BJ (cell line): ENCODE results near the gene CDK8. TPM values are rescaled to one million over a fixed set of nuclear protein-coding genes. Genes with fewer than 3 reads are reported as not detected.
A peak's percentile ranks its signal among the peaks of the same experiment; 100 is the strongest.

ENCODE experiments used
- CTCF ChIA-PET: fragments of 350-600 bp; formaldehyde crosslinking; extraction: SDS; loops from one replicate; lab custom pipeline; 2021; ENCODE audit warnings: antibody characterized with exemption, inconsistent platforms; lab: Yijun Ruan, JAX
- POLR2A ChIA-PET: fragments of 300-600 bp; sonication (Branson Sonifier 250); formaldehyde crosslinking; extraction: SDS; loops from one replicate; lab custom pipeline; 2021; ENCODE audit warnings: antibody characterized with exemption; lab: Charles Lee
- DNase-seq: peaks from one replicate; pipeline ENCODE4 v3.0.0-alpha.2; 2011; ENCODE audit warnings: low read depth
- H3K27me3 ChIP-seq: 2 replicates; pipeline ENCODE4 v1.6.0; 2011; ENCODE audit warnings: low read length; ENCODE audit not compliant: control insufficient read depth, insufficient read depth
- H3K36me3 ChIP-seq: 2 replicates; pipeline ENCODE4 v1.5.1; 2011; ENCODE audit warnings: low read length; ENCODE audit not compliant: control insufficient read depth, insufficient read depth
- H3K4me3 ChIP-seq: 2 replicates; pipeline ENCODE4 v1.5.1; 2011; ENCODE audit warnings: low read depth, mild to moderate bottlenecking, control low read depth, low read length
- polyA minus RNA-seq: library from RNA; depleted of rRNA, polyadenylated mRNA; stranded (reverse); fragments of >200 nt; gene quantifications from 2 replicates; pipeline ENCODE4 v1.2.3, GENCODE V29; 2011; rRNA and poly(A)+ RNA removed
- polyA plus RNA-seq: library from polyadenylated mRNA; depleted of rRNA; stranded (reverse); fragments of >200 nt; gene quantifications from 2 replicates; pipeline ENCODE4 v1.2.3, GENCODE V29; 2011; rRNA removed
- TF ChIP-seq, protein P1 (sequence below): IDR thresholded peaks from 2 replicates; pipeline ENCODE4 v1.5.1; 2011; ENCODE audit warnings: low read depth, mild to moderate bottlenecking, control low read depth, inconsistent platforms, low read length, moderate library complexity; ENCODE audit not compliant: insufficient read depth

The CDK8 gene
- polyA plus RNA-seq: 13.7 and 15.4 TPM in 2 replicates
- polyA minus RNA-seq: 20.1 and 29.4 TPM in 2 replicates

- H3K4me3 ChIP-seq: peak within 1 kb of the TSS; percentile 78
- no peaks in the 10 kb centered on the region for H3K36me3 ChIP-seq
- ChIA-PET CTCF (no interaction called here), POLR2A (no interaction called here)
- TF ChIP-seq, protein P1, sequence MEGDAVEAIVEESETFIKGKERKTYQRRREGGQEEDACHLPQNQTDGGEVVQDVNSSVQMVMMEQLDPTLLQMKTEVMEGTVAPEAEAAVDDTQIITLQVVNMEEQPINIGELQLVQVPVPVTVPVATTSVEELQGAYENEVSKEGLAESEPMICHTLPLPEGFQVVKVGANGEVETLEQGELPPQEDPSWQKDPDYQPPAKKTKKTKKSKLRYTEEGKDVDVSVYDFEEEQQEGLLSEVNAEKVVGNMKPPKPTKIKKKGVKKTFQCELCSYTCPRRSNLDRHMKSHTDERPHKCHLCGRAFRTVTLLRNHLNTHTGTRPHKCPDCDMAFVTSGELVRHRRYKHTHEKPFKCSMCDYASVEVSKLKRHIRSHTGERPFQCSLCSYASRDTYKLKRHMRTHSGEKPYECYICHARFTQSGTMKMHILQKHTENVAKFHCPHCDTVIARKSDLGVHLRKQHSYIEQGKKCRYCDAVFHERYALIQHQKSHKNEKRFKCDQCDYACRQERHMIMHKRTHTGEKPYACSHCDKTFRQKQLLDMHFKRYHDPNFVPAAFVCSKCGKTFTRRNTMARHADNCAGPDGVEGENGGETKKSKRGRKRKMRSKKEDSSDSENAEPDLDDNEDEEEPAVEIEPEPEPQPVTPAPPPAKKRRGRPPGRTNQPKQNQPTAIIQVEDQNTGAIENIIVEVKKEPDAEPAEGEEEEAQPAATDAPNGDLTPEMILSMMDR: no peak
- peak; percentile 27 for DNase-seq
- H3K27me3 ChIP-seq: peaks cover 2% of the 10 kb centered on the region; the same call in 1 of the 2 replicates
These were observed at the start of gene CDK8 for GRCh38 chr13:26253787-26254582. CDK8 (plus strand) TSS chr13:26254129; CDS start chr13:26254642, 513 bp downstream.

DNA sequence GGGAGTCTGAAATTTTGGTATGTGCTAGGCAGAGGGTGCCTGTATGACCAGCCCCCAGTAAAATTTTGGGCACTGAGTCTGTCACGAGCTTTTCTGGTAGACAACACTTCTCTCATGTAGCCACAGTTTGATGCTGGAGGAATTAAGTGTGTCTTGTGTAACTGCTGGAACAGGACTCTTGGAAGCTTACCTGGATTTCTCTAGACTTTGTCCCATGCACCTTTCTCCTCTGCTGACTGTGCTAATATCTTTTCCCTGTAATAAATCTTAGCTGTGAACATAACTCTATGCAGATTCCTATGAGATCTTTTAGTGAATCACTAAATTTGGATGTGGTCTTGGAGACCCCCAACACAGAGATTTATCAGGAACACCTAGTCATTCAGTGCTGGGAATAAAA lies 45.6 kb upstream of the CDK8 start:
- no peaks in the 10 kb centered on the region for H3K27me3 ChIP-seq
- CTCF ChIA-PET: no interaction called here
- no peak for DNase-seq
- H3K4me3 ChIP-seq: no peak overlapping the region
- peaks cover 2% of the 10 kb centered on the region for H3K36me3 ChIP-seq
- POLR2A ChIA-PET: no interaction called here
- TF ChIP-seq, protein P1: no peak

DNA sequence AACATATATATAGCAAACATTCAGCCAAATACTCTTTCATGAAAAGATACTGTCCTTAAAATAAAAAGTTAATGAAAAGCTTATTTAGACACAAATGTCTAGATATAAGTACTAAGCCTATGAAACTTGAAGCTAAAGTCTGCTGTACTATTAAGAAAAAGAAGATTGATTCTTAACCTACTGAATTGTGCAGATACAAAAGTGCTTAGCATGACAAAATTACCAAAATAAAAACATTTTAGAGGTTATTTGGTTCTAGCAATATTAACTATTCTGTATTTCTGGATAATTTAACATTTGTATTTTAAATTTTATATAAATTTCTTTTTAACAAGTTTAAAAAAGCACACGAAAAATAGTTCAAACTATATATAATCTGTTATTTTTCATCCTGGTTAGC lies 40.6 kb upstream of the CDK8 start:
- H3K36me3 ChIP-seq: peaks cover 13% of the 10 kb centered on the region
- CTCF ChIA-PET: interaction anchor here (0.7 kb wide), 1 partner anchor 236 kb away, joined by 3 read pairs; no protein-coding TSS in a partner anchor
- H3K27me3 ChIP-seq: no peaks in the 10 kb centered on the region
- no peak for DNase-seq
- TF ChIP-seq, protein P1: no peak
- POLR2A ChIA-PET: no interaction called here
- H3K4me3 ChIP-seq: no peak overlapping the region

DNA sequence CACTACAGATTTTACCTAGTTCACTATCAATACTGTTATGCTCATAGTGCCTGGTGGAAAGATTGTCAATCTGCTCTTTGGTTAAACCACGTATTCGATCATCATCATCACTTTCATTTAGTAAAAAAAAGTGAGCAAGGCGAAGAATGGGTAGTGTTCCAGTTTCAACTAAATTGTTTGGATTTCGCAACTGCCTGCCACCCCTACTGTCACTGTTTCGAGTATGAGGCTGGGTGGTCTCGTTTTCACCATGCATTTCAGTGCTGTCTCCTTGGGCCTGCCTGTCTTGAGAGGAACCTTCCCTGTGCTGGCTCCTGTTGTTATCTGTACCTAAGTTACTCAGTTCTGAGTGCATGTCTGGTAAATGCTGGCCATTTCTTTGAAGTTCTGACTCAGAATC lies 39.9 kb upstream of the CDK8 start:
- DNase-seq: no peak
- ChIA-PET CTCF (no interaction called here), POLR2A (no interaction called here)
- TF ChIP-seq, protein P1: no peak
- Histone ChIP-seq H3K27me3 (no peaks in the 10 kb centered on the region), H3K4me3 (no peak overlapping the region), H3K36me3 (peaks cover 14% of the 10 kb centered on the region)

DNA sequence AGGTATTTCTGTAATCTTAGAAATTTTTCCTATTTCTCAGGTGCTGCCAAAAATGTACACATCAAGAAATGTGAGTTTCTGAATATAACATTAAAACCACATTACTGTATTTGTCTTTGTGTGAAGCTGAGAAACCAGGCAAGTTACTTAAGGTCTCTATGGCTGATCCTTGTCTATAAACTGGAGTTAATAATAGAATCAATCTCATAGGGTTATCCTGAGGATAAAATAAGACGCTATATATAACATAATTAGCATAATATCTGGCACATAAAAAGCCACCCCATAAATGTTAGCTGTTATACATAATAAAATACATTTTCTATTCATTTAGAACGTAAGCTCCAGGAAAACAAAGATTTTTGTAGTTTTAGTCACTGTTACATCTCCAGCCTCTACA lies 37.9 kb upstream of the CDK8 start:
- ChIA-PET POLR2A (no interaction called here), CTCF (interaction anchor here (1.0 to 1.5 kb wide), 2 partner anchors 30 to 51 kb away, joined by 3 to 4 read pairs; no protein-coding TSS in a partner anchor)
- TF ChIP-seq, protein P1: no peak
- Histone ChIP-seq H3K36me3 (peaks cover 14% of the 10 kb centered on the region), H3K27me3 (no peaks in the 10 kb centered on the region), H3K4me3 (no peak overlapping the region)
- DNase-seq: no peak
